ENCODE measurements around the gene TBL1XR1. TPM values are rescaled to one million over a fixed set of nuclear protein-coding genes. Genes with fewer than 3 reads are reported as not detected.

The TBL1XR1 gene
- total and polyA plus RNA-seq, 2 of the 13 experiments (the other 11 are each of a cell fraction or from before 2014, with no cell fraction given), result 57.7 to 62.5 TPM

DNA sequence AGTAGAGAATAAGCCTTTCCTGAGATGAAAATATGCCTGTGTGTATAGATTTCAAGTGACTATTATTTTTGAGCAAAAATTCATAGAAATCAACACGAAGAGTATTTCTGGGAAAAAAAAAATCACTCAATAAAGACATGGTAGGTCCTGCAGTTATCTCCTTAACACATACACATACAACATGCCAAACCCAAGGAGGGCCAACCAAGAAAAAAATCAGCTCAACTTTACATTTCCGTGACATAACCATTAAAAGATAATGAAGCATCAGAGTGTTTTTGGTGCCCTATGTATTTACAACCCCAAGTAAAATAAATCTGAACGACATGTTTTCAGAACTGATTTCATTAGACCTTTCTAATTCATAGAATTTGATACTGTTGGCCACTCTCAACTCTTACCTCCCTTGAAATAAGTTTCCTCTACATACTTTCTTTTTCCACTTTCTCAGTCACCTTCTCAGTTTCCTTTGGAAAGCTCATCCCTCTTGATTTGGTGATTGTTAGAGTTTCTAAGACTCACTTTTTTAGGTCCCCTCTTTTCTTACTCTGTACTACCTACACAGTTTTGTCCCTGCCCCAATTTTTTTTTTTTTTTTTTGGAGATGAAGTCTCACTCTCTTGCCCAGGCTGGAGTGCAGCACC, 162.3 kb downstream of the TBL1XR1 start:
- FAIRE-seq (no peak), ATAC-seq (no peak), DNase-seq (ENCODE audit: low spot score) (no peak)
- no peak overlapping the region for H3K4me3 ChIP-seq (replicated peaks in 1 of 3; ENCODE audit: insufficient read depth in 1 of 3, low read depth in 2 of 3, low read length in 3 of 3)
- in situ Hi-C loops (cut with HindIII; ENCODE audit: extremely low pct_ligation_motif_present, low pct_unique_long_range_greater_than_20kb) (no loop called here), intact Hi-C loops (cut with micrococcal nuclease; ENCODE audit: unreplicated experiment) (no loop called here)
- no peak overlapping the region for H3K9ac ChIP-seq (ENCODE audit: insufficient read depth, low read depth, low read length)
- CTCF ChIA-PET (ENCODE audit: low intra/inter-chr PET ratio, low total read pairs), result no interaction called here
- H3K4me1 ChIP-seq (ENCODE audit: insufficient read depth, low read length), result no peaks in the 10 kb centered on the region
- POLR2A ChIA-PET, result no interaction called here
- peaks cover 8 to 38% of the 10 kb centered on the region in 2 experiments for H3K36me3 ChIP-seq (replicated peaks in 1 of 2; ENCODE audit: control insufficient read depth in 1 of 2, insufficient read depth in 2 of 2, low read length in 2 of 2)
- no peaks in the 10 kb centered on the region for H3K9me3 ChIP-seq (ENCODE audit: low read length)
- H3K27me3 ChIP-seq (ENCODE audit: control insufficient read depth in 1 of 2, insufficient read depth in 2 of 2, low read length in 2 of 2), result no peaks in the 10 kb centered on the region
- H3K27ac ChIP-seq (ENCODE audit: extremely low read length, insufficient read depth, low read length), result no peak overlapping the region
- H4K20me1 ChIP-seq (ENCODE audit: insufficient read depth, low read length), result no peaks in the 10 kb centered on the region
- H3K79me2 ChIP-seq (ENCODE audit: insufficient read depth, low read length), result no peaks in the 10 kb centered on the region
- BruUV-seq (replicated peaks), result no TSS peak
- H2AFZ ChIP-seq (ENCODE audit: low read length), result no peak overlapping the region
- H3K4me2 ChIP-seq (ENCODE audit: low read depth, low read length), result no peak overlapping the region
- WGBS (ENCODE audit: low lambda C conversion rate), result 82% methylated on average over 3 of the region's 3 CpGs
- TF ChIP-seq TAF15 (IDR thresholded peaks at IDR 0.05; ENCODE audit: low read depth, low read length, poor library complexity, severe bottlenecking), result no peak
- TF ChIP-seq, protein P1, sequence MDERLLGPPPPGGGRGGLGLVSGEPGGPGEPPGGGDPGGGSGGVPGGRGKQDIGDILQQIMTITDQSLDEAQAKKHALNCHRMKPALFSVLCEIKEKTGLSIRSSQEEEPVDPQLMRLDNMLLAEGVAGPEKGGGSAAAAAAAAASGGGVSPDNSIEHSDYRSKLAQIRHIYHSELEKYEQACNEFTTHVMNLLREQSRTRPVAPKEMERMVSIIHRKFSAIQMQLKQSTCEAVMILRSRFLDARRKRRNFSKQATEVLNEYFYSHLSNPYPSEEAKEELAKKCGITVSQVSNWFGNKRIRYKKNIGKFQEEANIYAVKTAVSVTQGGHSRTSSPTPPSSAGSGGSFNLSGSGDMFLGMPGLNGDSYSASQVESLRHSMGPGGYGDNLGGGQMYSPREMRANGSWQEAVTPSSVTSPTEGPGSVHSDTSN (CRISPR knock-in tag; IDR thresholded peaks at IDR 0.05), result no peak
- TF ChIP-seq, protein P2, sequence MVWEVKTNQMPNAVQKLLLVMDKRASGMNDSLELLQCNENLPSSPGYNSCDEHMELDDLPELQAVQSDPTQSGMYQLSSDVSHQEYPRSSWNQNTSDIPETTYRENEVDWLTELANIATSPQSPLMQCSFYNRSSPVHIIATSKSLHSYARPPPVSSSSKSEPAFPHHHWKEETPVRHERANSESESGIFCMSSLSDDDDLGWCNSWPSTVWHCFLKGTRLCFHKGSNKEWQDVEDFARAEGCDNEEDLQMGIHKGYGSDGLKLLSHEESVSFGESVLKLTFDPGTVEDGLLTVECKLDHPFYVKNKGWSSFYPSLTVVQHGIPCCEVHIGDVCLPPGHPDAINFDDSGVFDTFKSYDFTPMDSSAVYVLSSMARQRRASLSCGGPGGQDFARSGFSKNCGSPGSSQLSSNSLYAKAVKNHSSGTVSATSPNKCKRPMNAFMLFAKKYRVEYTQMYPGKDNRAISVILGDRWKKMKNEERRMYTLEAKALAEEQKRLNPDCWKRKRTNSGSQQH (CRISPR knock-in tag; IDR thresholded peaks at IDR 0.05; ENCODE audit: low read depth), result no peak
- TF ChIP-seq, protein P3, sequence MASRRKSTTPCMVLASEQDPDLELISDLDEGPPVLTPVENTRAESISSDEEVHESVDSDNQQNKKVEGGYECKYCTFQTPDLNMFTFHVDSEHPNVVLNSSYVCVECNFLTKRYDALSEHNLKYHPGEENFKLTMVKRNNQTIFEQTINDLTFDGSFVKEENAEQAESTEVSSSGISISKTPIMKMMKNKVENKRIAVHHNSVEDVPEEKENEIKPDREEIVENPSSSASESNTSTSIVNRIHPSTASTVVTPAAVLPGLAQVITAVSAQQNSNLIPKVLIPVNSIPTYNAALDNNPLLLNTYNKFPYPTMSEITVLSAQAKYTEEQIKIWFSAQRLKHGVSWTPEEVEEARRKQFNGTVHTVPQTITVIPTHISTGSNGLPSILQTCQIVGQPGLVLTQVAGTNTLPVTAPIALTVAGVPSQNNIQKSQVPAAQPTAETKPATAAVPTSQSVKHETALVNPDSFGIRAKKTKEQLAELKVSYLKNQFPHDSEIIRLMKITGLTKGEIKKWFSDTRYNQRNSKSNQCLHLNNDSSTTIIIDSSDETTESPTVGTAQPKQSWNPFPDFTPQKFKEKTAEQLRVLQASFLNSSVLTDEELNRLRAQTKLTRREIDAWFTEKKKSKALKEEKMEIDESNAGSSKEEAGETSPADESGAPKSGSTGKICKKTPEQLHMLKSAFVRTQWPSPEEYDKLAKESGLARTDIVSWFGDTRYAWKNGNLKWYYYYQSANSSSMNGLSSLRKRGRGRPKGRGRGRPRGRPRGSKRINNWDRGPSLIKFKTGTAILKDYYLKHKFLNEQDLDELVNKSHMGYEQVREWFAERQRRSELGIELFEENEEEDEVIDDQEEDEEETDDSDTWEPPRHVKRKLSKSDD (CRISPR knock-in tag; IDR thresholded peaks at IDR 0.05; ENCODE audit: low read depth), result no peak
- no peak for TF ChIP-seq ZNF841 (CRISPR knock-in tag; IDR thresholded peaks at IDR 0.05; ENCODE audit: borderline replicate concordance)
- no peak for TF ChIP-seq BRCA1 (CRISPR knock-in tag; IDR thresholded peaks at IDR 0.05)
- no peak for TF ChIP-seq ZNF562 (CRISPR knock-in tag; IDR thresholded peaks at IDR 0.05; ENCODE audit: borderline replicate concordance)
- TF ChIP-seq MEIS2 (CRISPR knock-in tag; IDR thresholded peaks at IDR 0.05), result no peak
- TF ChIP-seq, protein P4, sequence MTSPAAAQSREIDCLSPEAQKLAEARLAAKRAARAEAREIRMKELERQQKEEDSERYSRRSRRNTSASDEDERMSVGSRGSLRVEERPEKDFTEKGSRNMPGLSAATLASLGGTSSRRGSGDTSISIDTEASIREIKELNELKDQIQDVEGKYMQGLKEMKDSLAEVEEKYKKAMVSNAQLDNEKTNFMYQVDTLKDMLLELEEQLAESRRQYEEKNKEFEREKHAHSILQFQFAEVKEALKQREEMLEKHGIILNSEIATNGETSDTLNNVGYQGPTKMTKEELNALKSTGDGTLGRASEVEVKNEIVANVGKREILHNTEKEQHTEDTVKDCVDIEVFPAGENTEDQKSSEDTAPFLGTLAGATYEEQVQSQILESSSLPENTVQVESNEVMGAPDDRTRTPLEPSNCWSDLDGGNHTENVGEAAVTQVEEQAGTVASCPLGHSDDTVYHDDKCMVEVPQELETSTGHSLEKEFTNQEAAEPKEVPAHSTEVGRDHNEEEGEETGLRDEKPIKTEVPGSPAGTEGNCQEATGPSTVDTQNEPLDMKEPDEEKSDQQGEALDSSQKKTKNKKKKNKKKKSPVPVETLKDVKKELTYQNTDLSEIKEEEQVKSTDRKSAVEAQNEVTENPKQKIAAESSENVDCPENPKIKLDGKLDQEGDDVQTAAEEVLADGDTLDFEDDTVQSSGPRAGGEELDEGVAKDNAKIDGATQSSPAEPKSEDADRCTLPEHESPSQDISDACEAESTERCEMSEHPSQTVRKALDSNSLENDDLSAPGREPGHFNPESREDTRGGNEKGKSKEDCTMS (CRISPR knock-in tag; conservative IDR thresholded peaks at IDR 0.05), result no peak
- no peak for TF ChIP-seq ZNF367 (CRISPR knock-in tag; IDR thresholded peaks at IDR 0.05; ENCODE audit: borderline replicate concordance)
- TF ChIP-seq KLF13 (CRISPR knock-in tag; IDR thresholded peaks at IDR 0.05), result no peak
- TF ChIP-seq, protein P5, sequence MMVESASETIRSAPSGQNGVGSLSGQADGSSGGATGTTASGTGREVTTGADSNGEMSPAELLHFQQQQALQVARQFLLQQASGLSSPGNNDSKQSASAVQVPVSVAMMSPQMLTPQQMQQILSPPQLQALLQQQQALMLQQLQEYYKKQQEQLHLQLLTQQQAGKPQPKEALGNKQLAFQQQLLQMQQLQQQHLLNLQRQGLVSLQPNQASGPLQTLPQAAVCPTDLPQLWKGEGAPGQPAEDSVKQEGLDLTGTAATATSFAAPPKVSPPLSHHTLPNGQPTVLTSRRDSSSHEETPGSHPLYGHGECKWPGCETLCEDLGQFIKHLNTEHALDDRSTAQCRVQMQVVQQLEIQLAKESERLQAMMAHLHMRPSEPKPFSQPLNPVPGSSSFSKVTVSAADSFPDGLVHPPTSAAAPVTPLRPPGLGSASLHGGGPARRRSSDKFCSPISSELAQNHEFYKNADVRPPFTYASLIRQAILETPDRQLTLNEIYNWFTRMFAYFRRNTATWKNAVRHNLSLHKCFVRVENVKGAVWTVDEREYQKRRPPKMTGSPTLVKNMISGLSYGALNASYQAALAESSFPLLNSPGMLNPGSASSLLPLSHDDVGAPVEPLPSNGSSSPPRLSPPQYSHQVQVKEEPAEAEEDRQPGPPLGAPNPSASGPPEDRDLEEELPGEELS (CRISPR knock-in tag; IDR thresholded peaks at IDR 0.05), result no peak
- TF ChIP-seq ZMYM2 (CRISPR knock-in tag; IDR thresholded peaks at IDR 0.05), result no peak
- TF ChIP-seq ZNF354B (CRISPR knock-in tag; IDR thresholded peaks at IDR 0.05), result no peak
